ENCODE measurements around the gene DLG2.

DNA sequence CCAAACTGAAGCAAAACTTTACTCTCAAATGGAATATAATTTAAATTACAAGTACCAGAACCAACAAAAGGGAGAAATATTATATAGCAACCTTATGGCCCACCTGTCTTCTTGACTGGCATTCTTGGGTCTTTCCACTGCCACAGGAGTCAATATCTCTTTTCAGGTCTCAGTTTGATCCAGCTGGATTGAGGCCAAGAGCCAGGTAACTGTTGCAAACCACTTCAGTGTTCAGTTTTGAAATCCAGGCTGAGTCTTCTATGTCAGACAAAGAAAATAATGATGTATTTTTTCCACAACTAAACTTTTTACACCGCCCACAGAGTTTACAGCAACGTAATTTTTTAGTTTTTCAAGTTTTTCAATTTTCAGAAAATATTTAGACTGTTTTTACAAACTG is 648 bp downstream of the DLG2 start:
- TF ChIP-seq CTCF (conservative IDR thresholded peaks at IDR 0.05; ENCODE audit: low read length) (no peak), EZH2phosphoT487 (IDR thresholded peaks at IDR 0.05; ENCODE audit: borderline replicate concordance, low read depth, low read length) (no peak)
